OCI-LY3 (cell line): ENCODE results near the gene ORC1.

Experiments
- H2AFZ ChIP-seq: fragments of 200-600, 300-600 bp; shearing (Covaris generic); 2 replicates; pipeline ENCODE4 v1.6.0; 2014; ENCODE audit warnings: antibody characterized with exemption, low read depth, low read length
- H3K27ac ChIP-seq: fragments of 200-600, 300-600 bp; sonication (generic); 2 replicates; pipeline ENCODE4 v1.5.1; 2014; ENCODE audit warnings: mild to moderate bottlenecking, low read length, moderate library complexity, mixed read lengths
- H3K27me3 ChIP-seq: fragments of 200-600, 300-600 bp; sonication (generic); 2 replicates; pipeline ENCODE4 v1.6.1; 2014; ENCODE audit warnings: low read depth, low read length, mixed read lengths
- H3K36me3 ChIP-seq: fragments of 200-600, 300-600 bp; sonication (generic); replicated peaks from 2 replicates; pipeline ENCODE3; 2014; ENCODE audit warnings: low read depth, low read length, mixed read lengths
- H3K4me1 ChIP-seq: fragments of 300-600, 200-600 bp; sonication (generic); 2 replicates; pipeline ENCODE4 v1.6.1; 2014; ENCODE audit warnings: low read length, mixed read lengths
- H3K4me2 ChIP-seq: fragments of 200-600, 300-600 bp; sonication (generic); 2 replicates; pipeline ENCODE4 v1.6.1; 2014; ENCODE audit warnings: low read length, mixed read lengths
- H3K4me3 ChIP-seq: fragments of 300-600, 200-600 bp; sonication (generic); 2 replicates; pipeline ENCODE4 v1.5.1; 2014; ENCODE audit warnings: antibody characterized with exemption, mild to moderate bottlenecking, low read length, moderate library complexity
- H3K79me2 ChIP-seq: fragments of 300-600, 200-600 bp; shearing (Covaris generic); 2 replicates; pipeline ENCODE4 v1.6.1; 2014; ENCODE audit warnings: mild to moderate bottlenecking, low read length, mixed read lengths
- H3K9ac ChIP-seq: fragments of 300-600, 200-600 bp; shearing (Covaris generic); 2 replicates; pipeline ENCODE4 v1.6.0; 2014; ENCODE audit warnings: mild to moderate bottlenecking, low read length, moderate library complexity
- H3K9me3 ChIP-seq: fragments of 200-600, 300-600 bp; shearing (Covaris generic); 2 replicates; pipeline ENCODE4 v1.6.1; 2014; ENCODE audit warnings: low read length, mixed read lengths; ENCODE audit not compliant: insufficient read depth
- H4K20me1 ChIP-seq: fragments of 200-600, 300-600 bp; sonication (generic); 2 replicates; pipeline ENCODE4 v1.6.1; 2016; ENCODE audit warnings: low read length, mixed read lengths; ENCODE audit not compliant: insufficient read depth
- EZH2phosphoT487 ChIP-seq: fragments of 200-600 bp; shearing (Covaris generic); IDR thresholded peaks from 2 replicates; pipeline ENCODE4 v1.6.1; 2018; ENCODE audit warnings: antibody characterized with exemption, mixed run types, low read depth
- TF ChIP-seq, protein P1 (sequence below): fragments of 200-600, 300-600 bp; sonication (generic); IDR thresholded peaks from 2 replicates; pipeline ENCODE4 v1.5.1; 2014; ENCODE audit warnings: antibody characterized with exemption, low read length, low read depth

ORC1 gene

DNA sequence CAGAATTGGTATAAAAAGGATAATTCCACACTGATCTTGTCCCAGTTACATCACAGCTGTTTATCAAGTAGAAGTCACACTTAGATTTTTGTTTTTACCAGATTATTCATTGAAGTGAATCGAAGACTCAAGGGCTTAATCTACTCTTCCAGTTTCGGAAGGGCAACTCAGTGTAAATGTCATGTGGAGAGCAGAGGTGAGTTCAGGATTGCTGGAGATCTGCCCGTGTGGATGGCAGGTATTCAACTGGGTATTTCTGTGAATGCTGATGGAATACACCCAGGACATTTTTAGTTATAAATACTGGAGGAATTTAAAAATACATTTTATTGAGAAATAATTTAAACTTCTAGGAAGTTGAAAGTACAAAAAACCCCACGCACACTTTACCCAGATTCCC is 57.6 kb downstream of the ORC1 start:
- Histone ChIP-seq H3K9ac (no peak overlapping the region), H3K27ac (no peak overlapping the region), H3K4me3 (no peak overlapping the region), H3K9me3 (no peaks in the 10 kb centered on the region), H4K20me1 (no peaks in the 10 kb centered on the region), H3K36me3 (no peaks in the 10 kb centered on the region), H3K27me3 (no peaks in the 10 kb centered on the region), H3K4me2 (no peak overlapping the region), H2AFZ (no peak overlapping the region), H3K79me2 (no peaks in the 10 kb centered on the region), H3K4me1 (no peaks in the 10 kb centered on the region)
- TF ChIP-seq, protein P1, sequence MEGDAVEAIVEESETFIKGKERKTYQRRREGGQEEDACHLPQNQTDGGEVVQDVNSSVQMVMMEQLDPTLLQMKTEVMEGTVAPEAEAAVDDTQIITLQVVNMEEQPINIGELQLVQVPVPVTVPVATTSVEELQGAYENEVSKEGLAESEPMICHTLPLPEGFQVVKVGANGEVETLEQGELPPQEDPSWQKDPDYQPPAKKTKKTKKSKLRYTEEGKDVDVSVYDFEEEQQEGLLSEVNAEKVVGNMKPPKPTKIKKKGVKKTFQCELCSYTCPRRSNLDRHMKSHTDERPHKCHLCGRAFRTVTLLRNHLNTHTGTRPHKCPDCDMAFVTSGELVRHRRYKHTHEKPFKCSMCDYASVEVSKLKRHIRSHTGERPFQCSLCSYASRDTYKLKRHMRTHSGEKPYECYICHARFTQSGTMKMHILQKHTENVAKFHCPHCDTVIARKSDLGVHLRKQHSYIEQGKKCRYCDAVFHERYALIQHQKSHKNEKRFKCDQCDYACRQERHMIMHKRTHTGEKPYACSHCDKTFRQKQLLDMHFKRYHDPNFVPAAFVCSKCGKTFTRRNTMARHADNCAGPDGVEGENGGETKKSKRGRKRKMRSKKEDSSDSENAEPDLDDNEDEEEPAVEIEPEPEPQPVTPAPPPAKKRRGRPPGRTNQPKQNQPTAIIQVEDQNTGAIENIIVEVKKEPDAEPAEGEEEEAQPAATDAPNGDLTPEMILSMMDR: no peak
- TF ChIP-seq EZH2phosphoT487: no peak

GRCh38 chr1:52345252-52345651 is 59.0 kb downstream of the ORC1 start:
- Histone ChIP-seq H3K4me1 (no peaks in the 10 kb centered on the region), H2AFZ (no peak overlapping the region), H3K9me3 (no peaks in the 10 kb centered on the region), H3K27ac (no peak overlapping the region), H3K79me2 (no peaks in the 10 kb centered on the region), H3K4me3 (no peak overlapping the region), H3K4me2 (no peak overlapping the region), H3K9ac (no peak overlapping the region), H4K20me1 (no peaks in the 10 kb centered on the region), H3K36me3 (no peaks in the 10 kb centered on the region), H3K27me3 (no peaks in the 10 kb centered on the region)
- no peak for TF ChIP-seq EZH2phosphoT487
- TF ChIP-seq, protein P1: no peak

- no peak overlapping the region for H2AFZ ChIP-seq
- no peaks in the 10 kb centered on the region for H3K79me2 ChIP-seq
- no peak overlapping the region for H3K4me2 ChIP-seq
- H3K9ac ChIP-seq: no peak overlapping the region
- TF ChIP-seq EZH2phosphoT487: no peak
- TF ChIP-seq, protein P1: no peak
- H3K4me1 ChIP-seq: no peaks in the 10 kb centered on the region
- H4K20me1 ChIP-seq: no peaks in the 10 kb centered on the region
- no peaks in the 10 kb centered on the region for H3K27me3 ChIP-seq
- no peak overlapping the region for H3K4me3 ChIP-seq
- H3K9me3 ChIP-seq: no peaks in the 10 kb centered on the region
- no peaks in the 10 kb centered on the region for H3K36me3 ChIP-seq
- no peak overlapping the region for H3K27ac ChIP-seq
Measured at GRCh38 chr1:52343979-52344378, 60.2 kb downstream of the ORC1 start.

DNA sequence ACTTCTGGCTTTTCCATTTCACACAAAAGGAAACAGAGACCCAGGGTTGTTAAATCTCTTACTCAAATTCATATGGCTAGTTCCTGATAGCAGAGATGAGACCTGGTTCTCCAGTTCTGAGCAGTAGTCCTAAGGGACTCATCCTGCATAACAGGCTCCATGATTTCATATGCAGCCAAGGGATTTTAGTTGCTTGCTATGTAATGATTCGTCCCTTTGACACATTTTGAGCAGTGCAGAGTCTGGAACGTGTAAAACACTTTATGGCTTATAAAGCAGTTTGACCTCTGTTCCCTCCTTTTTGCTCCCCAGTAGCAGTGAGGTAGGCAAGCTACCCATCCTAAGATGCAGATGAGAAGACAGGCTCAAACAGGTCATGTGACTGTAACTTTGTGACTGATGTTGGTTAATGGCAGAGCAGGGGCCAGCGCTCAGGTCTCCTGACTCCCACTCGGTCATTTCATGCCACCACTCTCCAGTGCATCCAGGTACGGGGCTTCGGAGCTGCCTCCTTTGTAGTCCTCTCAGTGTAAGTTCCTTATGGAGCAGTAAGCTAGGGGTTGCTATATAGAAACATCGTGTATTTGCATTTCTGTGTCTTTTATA is 62.5 kb downstream of the ORC1 start:
- no peaks in the 10 kb centered on the region for H4K20me1 ChIP-seq
- no peaks in the 10 kb centered on the region for H3K4me1 ChIP-seq
- no peaks in the 10 kb centered on the region for H3K36me3 ChIP-seq
- no peak overlapping the region for H3K4me3 ChIP-seq
- TF ChIP-seq, protein P1: no peak
- TF ChIP-seq EZH2phosphoT487: no peak
- no peaks in the 10 kb centered on the region for H3K9me3 ChIP-seq
- H3K27me3 ChIP-seq: no peaks in the 10 kb centered on the region
- no peaks in the 10 kb centered on the region for H3K79me2 ChIP-seq
- no peak overlapping the region for H3K9ac ChIP-seq
- no peak overlapping the region for H2AFZ ChIP-seq
- H3K4me2 ChIP-seq: no peak overlapping the region
- no peak overlapping the region for H3K27ac ChIP-seq
